Endothelial cell of umbilical vein (primary cell): ENCODE measurements around the gene TPM1. TPM values are rescaled to one million over a fixed set of nuclear protein-coding genes. Genes with fewer than 3 reads are reported as not detected.

Source experiments
- BruUV-seq: library from RNA; stranded (reverse); fragments of 400-500 nt; replicated peaks from 2 replicates; lab custom pipeline; 2021; lab: Mats Ljungman, UMichigan
- CTCF ChIA-PET: fragments of 300-600, 350-600 bp; sonication (Branson Sonifier 250); formaldehyde crosslinking; loops from one replicate; lab custom pipeline; 2021; ENCODE audit warnings: antibody characterized with exemption, inconsistent platforms; lab: Charles Lee
- POLR2A ChIA-PET: fragments of 300-600, 350-600 bp; sonication (Branson Sonifier 250); formaldehyde crosslinking; loops from one replicate; lab custom pipeline; 2021; ENCODE audit warnings: antibody characterized with exemption, inconsistent platforms; lab: Charles Lee
- DNase-seq: peaks from one replicate; pipeline ENCODE4 v3.0.0-alpha.2; 2011; ENCODE audit warnings: low read depth, low spot score
- FAIRE-seq: peaks from 2 replicates; lab custom pipeline; 2011; peaks lifted over from hg19 to GRCh38; lab: Jason Lieb, UNC
- H2AFZ ChIP-seq: 2 replicates; pipeline ENCODE4 v1.6.0; 2012; ENCODE audit warnings: low read depth, low read length, control low read depth, inconsistent platforms
- H3K27ac ChIP-seq: 2 replicates; pipeline ENCODE4 v1.5.1; 2011; ENCODE audit warnings: low read depth, mild to moderate bottlenecking, control low read depth, low read length, moderate library complexity; ENCODE audit not compliant: insufficient read depth
- H3K27me3 ChIP-seq, 2 experiments: 2 replicates each; pipeline versions ENCODE4 v1.6.0 to v1.6.1; 2011; ENCODE audit warnings: low read length in 2 of 2, mixed read lengths in 1 of 2; ENCODE audit not compliant: control insufficient read depth in 2 of 2, insufficient read depth in 2 of 2
- H3K36me3 ChIP-seq, 2 experiments: 2 replicates in 1 of 2; 3 replicates in 1 of 2; pipeline ENCODE4 v1.5.1; 2011; ENCODE audit warnings: low read length in 2 of 2, mild to moderate bottlenecking in 1 of 2, moderate library complexity in 1 of 2; ENCODE audit not compliant: control insufficient read depth in 2 of 2, insufficient read depth in 2 of 2; ENCODE audit errors: extremely low read depth in 1 of 2
- H3K4me1 ChIP-seq: 3 replicates; pipeline ENCODE4 v1.5.1; 2011; ENCODE audit warnings: mild to moderate bottlenecking, low read length; ENCODE audit not compliant: control insufficient read depth, insufficient read depth; ENCODE audit errors: extremely low read depth
- H3K4me2 ChIP-seq: 2 replicates; pipeline ENCODE4 v1.6.1; 2011; ENCODE audit warnings: low read length, control low read depth, mixed read lengths; ENCODE audit not compliant: insufficient read depth
- H3K4me3 ChIP-seq, 3 experiments: fragments of 200-600 bp in 1 of 3; sonication (generic), shearing (Covaris generic) in 1 of 3; replicated peaks in 1 of 3; 2 replicates each; pipeline ENCODE4 v1.5.1; 2011 to 2016; ENCODE audit warnings: control low read depth in 3 of 3, low read length in 3 of 3, mild to moderate bottlenecking in 2 of 3, inconsistent platforms in 1 of 3, low read depth in 1 of 3, moderate library complexity in 1 of 3; ENCODE audit not compliant: insufficient read depth in 1 of 3
- H3K79me2 ChIP-seq: 2 replicates; pipeline ENCODE4 v1.6.0; 2012; ENCODE audit warnings: low read length, inconsistent platforms; ENCODE audit not compliant: control insufficient read depth, insufficient read depth
- H3K9ac ChIP-seq: replicated peaks from 2 replicates; pipeline ENCODE3; 2011; ENCODE audit warnings: low read length, control low read depth; ENCODE audit not compliant: insufficient read depth; ENCODE audit errors: extremely low read depth
- H3K9me1 ChIP-seq: replicated peaks from 3 replicates; pipeline ENCODE4 v1.6.0; 2011; ENCODE audit warnings: mild to moderate bottlenecking, low read length; ENCODE audit not compliant: control insufficient read depth, insufficient read depth; ENCODE audit errors: extremely low read depth
- H3K9me3 ChIP-seq: replicated peaks from 2 replicates; pipeline ENCODE4 v1.5.1; 2012; ENCODE audit warnings: low read length, inconsistent platforms; ENCODE audit not compliant: control insufficient read depth, insufficient read depth
- H4K20me1 ChIP-seq: replicated peaks from 2 replicates; pipeline ENCODE3; 2011; ENCODE audit warnings: mild to moderate bottlenecking, low read length; ENCODE audit not compliant: control insufficient read depth, insufficient read depth; ENCODE audit errors: extremely low read depth
- GATA2 ChIP-seq: IDR thresholded peaks from 2 replicates; pipeline ENCODE4 v1.7.0; 2011; ENCODE audit warnings: low read depth, mild to moderate bottlenecking, moderate library complexity, mixed read lengths, low read length; ENCODE audit not compliant: insufficient read length, insufficient read depth
- MYC ChIP-seq: IDR thresholded peaks from one replicate; pipeline ENCODE4 v1.6.1; 2011; ENCODE audit warnings: mild to moderate bottlenecking, low read depth, low read length
- POLR2A ChIP-seq: IDR thresholded peaks from 2 replicates; pipeline ENCODE4 v1.6.1; 2012; ENCODE audit warnings: low read depth, mild to moderate bottlenecking, control low read depth, low read length
- POLR2AphosphoS5 ChIP-seq: IDR thresholded peaks from 2 replicates; pipeline ENCODE4 v1.6.1; 2012; ENCODE audit warnings: low read depth, mild to moderate bottlenecking, control low read depth, low read length, moderate library complexity; ENCODE audit not compliant: insufficient read depth
- dilution Hi-C: fragments of 300-500 bp; cut with MboI; formaldehyde crosslinking; loops from one replicate; pipeline ENCODE4 v1.15.0; 2019; ENCODE audit warnings: low sequenced_read_pairs; ENCODE audit not compliant: extremely low pct_ligation_motif_present
- intact Hi-C: fragments of 100-400 bp; cut with micrococcal nuclease; formaldehyde crosslinking; loops from one replicate; pipeline ENCODE4 v1.10.0; 2022
- polyA plus RNA-seq, 4 experiments: library from polyadenylated mRNA; depleted of rRNA in 3 of 4; stranded (reverse) in 3 of 4; unstranded in 1 of 4; fragments of >200 nt; gene quantifications; 2 replicates each; pipeline versions ENCODE4 v1.2.1 to v1.2.3, GENCODE V29; 2011 to 2012; ENCODE audit warnings: missing spikeins in 1 of 4
- total RNA-seq: library from RNA; stranded (reverse); gene quantifications from 2 replicates; pipeline ENCODE4 v1.2.3, GENCODE V29; 2021

Gene TPM1
- total and polyA plus RNA-seq, 2 donors (not counting 3 experiments of a cell fraction or from before 2014, with no cell fraction given), result 518 to 558 TPM

GRCh38 chr15:63061975-63062374, 19.4 kb downstream of the TPM1 start:
- H2AFZ ChIP-seq, result no peak overlapping the region
- H3K27ac ChIP-seq, result no peak overlapping the region
- no peaks in the 10 kb centered on the region for H3K79me2 ChIP-seq
- no peaks in the 10 kb centered on the region for H4K20me1 ChIP-seq
- no peak overlapping the region for H3K4me3 ChIP-seq
- intact Hi-C loops (no loop called here), dilution Hi-C loops (no loop called here)
- FAIRE-seq (no peak), DNase-seq (no peak)
- BruUV-seq, result no TSS peak
- no peaks in the 10 kb centered on the region for H3K9me1 ChIP-seq
- H3K36me3 ChIP-seq, result peaks cover 57 to 80% of the 10 kb centered on the region in 2 experiments
- ChIA-PET POLR2A (no interaction called here), CTCF (interaction anchor here (0.7 to 1.5 kb wide), 3 partner anchors 12 to 280 kb away, joined by 3 to 4 read pairs (median 3); no protein-coding TSS in a partner anchor)
- H3K9ac ChIP-seq, result no peak overlapping the region
- no peak overlapping the region for H3K4me2 ChIP-seq
- no peaks in the 10 kb centered on the region for H3K27me3 ChIP-seq
- H3K9me3 ChIP-seq, result no peaks in the 10 kb centered on the region
- no peak for TF ChIP-seq GATA2
- TF ChIP-seq POLR2AphosphoS5, result peak; percentile 12
- peaks cover 3% of the 10 kb centered on the region for H3K4me1 ChIP-seq

DNA sequence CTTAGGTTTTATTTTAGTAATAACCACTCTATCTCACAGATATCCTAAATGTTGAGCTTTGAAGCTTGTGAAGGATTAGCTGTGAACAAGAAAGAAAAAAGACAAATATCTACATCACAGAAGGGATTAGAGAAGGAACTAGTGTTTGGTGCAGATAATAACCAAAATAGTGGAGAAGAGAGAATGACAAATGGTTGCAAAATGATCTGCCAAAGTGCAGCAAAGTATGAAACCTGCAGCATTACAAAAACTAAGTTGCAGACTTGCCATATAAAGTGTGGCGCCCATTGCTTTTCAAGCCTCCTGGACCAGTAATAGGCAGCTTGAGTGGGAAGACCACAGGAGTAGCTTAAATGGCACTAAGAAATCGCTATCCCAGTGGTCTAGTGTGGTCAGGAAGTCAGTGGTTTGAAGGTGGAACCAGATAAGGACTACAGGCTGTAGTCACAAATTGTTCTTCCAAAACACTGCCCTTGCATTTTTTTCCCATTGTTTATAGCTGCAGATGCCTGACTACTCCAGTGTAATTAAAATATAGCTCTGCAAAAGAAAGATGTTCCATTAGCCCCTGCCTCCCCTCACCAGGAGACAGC, 20.7 kb downstream of the TPM1 start:
- no peak overlapping the region for H2AFZ ChIP-seq
- no peaks in the 10 kb centered on the region for H3K9me1 ChIP-seq
- FAIRE-seq (no peak), DNase-seq (peak; percentile 62)
- no peak overlapping the region for H3K9ac ChIP-seq
- POLR2A ChIA-PET, result no interaction called here
- H3K79me2 ChIP-seq, result no peaks in the 10 kb centered on the region
- H3K36me3 ChIP-seq, result peaks cover 51 to 80% of the 10 kb centered on the region in 2 experiments
- TF ChIP-seq POLR2A, result peak; percentile 59
- no peak for TF ChIP-seq MYC
- no TSS peak for BruUV-seq
- peaks cover 3% of the 10 kb centered on the region for H3K4me1 ChIP-seq
- H3K4me2 ChIP-seq, result no peak overlapping the region
- H3K9me3 ChIP-seq, result no peaks in the 10 kb centered on the region
- no peak overlapping the region for H3K27ac ChIP-seq
- H3K4me3 ChIP-seq, result no peak overlapping the region
- H3K27me3 ChIP-seq, result no peaks in the 10 kb centered on the region
- H4K20me1 ChIP-seq, result no peaks in the 10 kb centered on the region
- CTCF ChIA-PET, result interaction anchor here (1.4 kb wide), 1 partner anchor 15 kb away, joined by 6 read pairs; no protein-coding TSS in a partner anchor
- intact Hi-C loops, result no loop called here
- dilution Hi-C loops, result no loop called here
